Activated CD8-positive, alpha-beta memory T cell treated with anti-CD3 and anti-CD28 coated beads for 4 hours (primary cell): Measurements from ENCODE around the gene MRPS26.
"Not testable (repeated sequence)": the region's sequence is repeated elsewhere in the genome, so short reads cannot be mapped to it uniquely, and the experiment has no call there.

Experiments
- DNase-seq, 2 donors: peaks; one replicate each; pipeline ENCODE4 v3.0.0-alpha.2; 2020; ENCODE audit warnings: low read depth in 2 of 2

The MRPS26 gene

GRCh38 chr20:3042625-3043024, 3.2 kb upstream of the MRPS26 start:
- DNase-seq, result no peak

GRCh38 chr20:3043322-3043721, 2.5 kb upstream of the MRPS26 start, which contains the start of gene GNRH2:
GNRH2 (plus strand) TSS chr20:3043622; CDS start chr20:3044415, 793 bp downstream.
- no peak for DNase-seq

GRCh38 chr20:3044336-3044965, 1.4 kb upstream of the MRPS26 start:
- DNase-seq, result no peak

- DNase-seq, result peak; percentile 15 to 23
Measured at GRCh38 chr20:3045042-3045815, 623 bp upstream of the MRPS26 start.

- no peak for DNase-seq
Measured at GRCh38 chr20:3046677-3047462, 1.0 kb downstream of the MRPS26 start.

- no peak for DNase-seq
Measured at GRCh38 chr20:3047486-3048419, 1.9 kb downstream of the MRPS26 start.

- no peak for DNase-seq
Measured at GRCh38 chr20:3051385-3052019, 5.7 kb downstream of the MRPS26 start.

GRCh38 chr20:3059489-3059888, 13.6 kb downstream of the MRPS26 start:
- DNase-seq, result no peak

- not testable (repeated sequence) for DNase-seq
Measured at GRCh38 chr20:3064119-3064518, 18.3 kb downstream of the MRPS26 start.

GRCh38 chr20:3067139-3068014, 21.5 kb downstream of the MRPS26 start:
- DNase-seq, result no peak

- DNase-seq, result no peak
Measured at GRCh38 chr20:3068075-3068474, 22.2 kb downstream of the MRPS26 start.

- DNase-seq, result no peak
Measured at GRCh38 chr20:3068986-3069900, 23.4 kb downstream of the MRPS26 start.

- DNase-seq, result no peak
Measured at GRCh38 chr20:3070725-3071124, 24.9 kb downstream of the MRPS26 start.

- no peak for DNase-seq
Measured at GRCh38 chr20:3071266-3071609, 25.4 kb downstream of the MRPS26 start.

- peak; percentile 48 to 57 for DNase-seq
Measured at GRCh38 chr20:3071610-3072529, 26.0 kb downstream of the MRPS26 start, which contains the start of gene OXT. OXT (plus strand) TSS chr20:3071620; CDS start chr20:3071656, 36 bp downstream.

- no peak for DNase-seq
Measured at GRCh38 chr20:3072530-3073250, 26.8 kb downstream of the MRPS26 start.

- DNase-seq, result not testable (repeated sequence)
Measured at GRCh38 chr20:3073251-3073643, 27.4 kb downstream of the MRPS26 start.
